ENCODE data around the gene WDR89.
A peak's percentile ranks its signal among the peaks of the same experiment; 100 is the strongest.
"Not testable (repeated sequence)": the region's sequence is repeated elsewhere in the genome, so short reads cannot be mapped to it uniquely, and the experiment has no call there.

The WDR89 gene

GRCh38 chr14:63642229-63642611 lies 549 bp upstream of the WDR89 start:
- intact Hi-C loops (cut with micrococcal nuclease), result loop anchor here (1.0 to 5.0 kb wide), 3 partner anchors 85 to 695 kb away; partner anchors contain the start of gene PPP2R5E
- Mint-ChIP-seq H3K4me1 (ENCODE audit: low read depth) (peaks cover 10% of the 10 kb centered on the region), H3K27me3 (no peaks in the 10 kb centered on the region), H3K4me3 (peak overlapping the region; percentile 98), H3K27ac (peak overlapping the region; percentile 99), H3K9me3 (peaks cover under 1% of the 10 kb centered on the region), H3K36me3 (ENCODE audit: low read depth) (peaks cover 31% of the 10 kb centered on the region)

DNA sequence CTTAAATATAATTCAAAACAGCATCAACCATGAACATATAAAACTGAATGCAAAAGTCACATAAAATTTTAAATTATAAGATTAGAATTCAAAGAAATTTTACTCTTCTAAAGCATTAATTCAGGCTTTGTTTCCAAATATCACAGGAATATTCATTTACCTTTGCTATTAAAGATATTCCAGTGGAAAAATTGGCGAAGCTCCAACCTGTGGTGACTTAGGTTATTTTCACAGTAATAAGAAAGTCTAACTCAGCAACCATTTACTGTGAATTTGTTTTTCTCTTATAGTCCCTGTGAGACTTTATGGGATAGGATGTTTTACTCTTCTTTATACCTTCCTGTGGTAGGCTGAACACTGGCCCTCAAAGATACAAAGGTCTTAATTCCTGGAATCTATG lies 3.2 kb downstream of the WDR89 start:
- Mint-ChIP-seq H3K4me3 (no peak overlapping the region), H3K36me3 (ENCODE audit: low read depth) (peaks cover 56% of the 10 kb centered on the region), H3K27ac (no peak overlapping the region), H3K27me3 (no peaks in the 10 kb centered on the region), H3K4me1 (ENCODE audit: low read depth) (peaks cover 23% of the 10 kb centered on the region), H3K9me3 (peaks cover 24% of the 10 kb centered on the region)
- intact Hi-C loops (cut with micrococcal nuclease), result no loop called here

DNA sequence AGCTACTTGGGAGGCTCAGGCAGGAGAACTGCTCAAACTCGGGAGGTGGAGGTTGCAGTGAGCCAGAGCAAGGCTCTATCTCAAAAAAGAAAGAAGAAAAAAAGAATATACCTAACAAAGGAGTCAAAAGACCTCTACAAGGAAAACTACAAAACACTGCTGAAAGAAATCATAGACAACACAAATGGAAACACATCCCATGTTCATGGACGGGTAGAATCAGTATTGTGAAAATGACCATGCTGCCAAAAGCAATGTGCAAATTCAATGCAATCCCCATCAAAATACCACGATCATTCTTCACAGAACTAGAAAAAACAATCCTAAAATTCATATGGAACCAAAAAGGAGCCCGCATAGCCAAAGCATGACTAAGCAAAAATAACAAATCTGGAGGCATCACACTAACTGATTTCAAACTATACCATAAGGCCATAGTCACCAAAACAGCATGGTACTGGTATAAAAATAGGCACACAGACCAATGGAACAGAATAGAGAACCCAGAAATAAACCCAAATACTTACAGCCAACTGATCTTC lies 5.5 kb downstream of the WDR89 start:
- H3K27me3 Mint-ChIP-seq; H3K4me3 Mint-ChIP-seq; H3K27ac Mint-ChIP-seq; intact Hi-C loops (cut with micrococcal nuclease): not testable (repeated sequence)
- peaks cover 24% of the 10 kb centered on the region for H3K9me3 Mint-ChIP-seq
- peaks cover 19% of the 10 kb centered on the region for H3K4me1 Mint-ChIP-seq (ENCODE audit: low read depth)
- peaks cover 45% of the 10 kb centered on the region for H3K36me3 Mint-ChIP-seq (ENCODE audit: low read depth)

DNA sequence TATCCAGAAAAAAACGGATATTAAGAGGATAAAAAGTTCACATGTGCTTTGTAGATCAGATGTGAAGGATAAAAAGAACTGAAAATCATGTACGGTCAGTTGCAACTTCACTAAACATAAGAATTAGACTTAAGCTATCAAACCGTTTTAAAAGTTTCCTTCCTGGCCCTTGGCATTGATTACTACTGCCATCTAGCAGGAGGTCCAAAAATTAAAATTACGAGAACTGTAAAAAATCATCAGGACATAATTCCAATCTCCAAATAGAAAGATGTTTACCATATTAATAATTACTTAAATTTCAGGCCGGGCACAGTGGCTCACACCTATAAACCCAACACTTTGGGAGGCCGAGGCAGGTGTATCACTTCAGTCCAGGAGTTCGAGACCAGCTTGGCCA lies 7.9 kb downstream of the WDR89 start:
- H3K27me3 Mint-ChIP-seq, result no peaks in the 10 kb centered on the region
- H3K4me3 Mint-ChIP-seq, result no peak overlapping the region
- H3K27ac Mint-ChIP-seq, result no peak overlapping the region
- H3K9me3 Mint-ChIP-seq, result peaks cover 24% of the 10 kb centered on the region
- H3K36me3 Mint-ChIP-seq (ENCODE audit: low read depth), result peaks cover 41% of the 10 kb centered on the region
- intact Hi-C loops (cut with micrococcal nuclease), result loop anchor here (1.0 kb wide), 1 partner anchor 136 kb away; no protein-coding TSS in a partner anchor
- H3K4me1 Mint-ChIP-seq (ENCODE audit: low read depth), result peaks cover 14% of the 10 kb centered on the region

- no peak overlapping the region for H3K27ac Mint-ChIP-seq
- no peaks in the 10 kb centered on the region for H3K27me3 Mint-ChIP-seq
- H3K4me1 Mint-ChIP-seq (ENCODE audit: low read depth), result peaks cover 14% of the 10 kb centered on the region
- peaks cover 41% of the 10 kb centered on the region for H3K36me3 Mint-ChIP-seq (ENCODE audit: low read depth)
- intact Hi-C loops (cut with micrococcal nuclease), result loop anchor here (1.0 kb wide), 1 partner anchor 137 kb away; no protein-coding TSS in a partner anchor
- no peak overlapping the region for H3K4me3 Mint-ChIP-seq
- H3K9me3 Mint-ChIP-seq, result peaks cover 24% of the 10 kb centered on the region
Observed at GRCh38 chr14:63632932-63633514, 8.6 kb downstream of the WDR89 start.

DNA sequence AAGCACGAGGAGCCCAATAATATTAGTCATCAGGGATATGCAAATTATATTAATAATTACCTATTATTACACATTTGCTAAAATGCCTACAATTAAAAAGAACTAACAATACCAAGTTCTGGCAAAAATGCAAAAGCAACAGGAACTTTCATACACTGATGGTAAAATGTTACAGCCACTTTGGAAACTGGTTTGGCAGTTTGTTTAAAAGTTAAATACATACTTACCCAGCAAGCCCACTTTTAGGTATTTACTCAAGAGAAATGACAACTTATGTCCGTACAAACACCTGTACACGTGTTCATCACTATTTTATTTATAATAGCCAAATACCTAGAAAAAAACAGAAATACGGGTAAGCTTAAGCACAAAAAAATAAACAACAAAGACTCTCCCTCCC lies 17.0 kb downstream of the WDR89 start:
- Mint-ChIP-seq H3K9me3 (no peaks in the 10 kb centered on the region), H3K4me3 (no peak overlapping the region), H3K36me3 (ENCODE audit: low read depth) (peaks cover 56% of the 10 kb centered on the region), H3K4me1 (ENCODE audit: low read depth) (no peaks in the 10 kb centered on the region), H3K27me3 (no peaks in the 10 kb centered on the region), H3K27ac (no peak overlapping the region)
- intact Hi-C loops (cut with micrococcal nuclease), result loop anchor here (5.0 to 10.0 kb wide), 2 partner anchors 240 to 678 kb away; no protein-coding TSS in a partner anchor

- H3K27ac Mint-ChIP-seq, result no peak overlapping the region
- H3K9me3 Mint-ChIP-seq, result no peaks in the 10 kb centered on the region
- intact Hi-C loops (cut with micrococcal nuclease), result loop anchor here (10.0 kb wide), 1 partner anchor 239 kb away; no protein-coding TSS in a partner anchor
- no peak overlapping the region for H3K4me3 Mint-ChIP-seq
- no peaks in the 10 kb centered on the region for H3K27me3 Mint-ChIP-seq
- H3K4me1 Mint-ChIP-seq (ENCODE audit: low read depth), result no peaks in the 10 kb centered on the region
- H3K36me3 Mint-ChIP-seq (ENCODE audit: low read depth), result peaks cover 52% of the 10 kb centered on the region
Observed at GRCh38 chr14:63624203-63624602, 17.5 kb downstream of the WDR89 start.

DNA sequence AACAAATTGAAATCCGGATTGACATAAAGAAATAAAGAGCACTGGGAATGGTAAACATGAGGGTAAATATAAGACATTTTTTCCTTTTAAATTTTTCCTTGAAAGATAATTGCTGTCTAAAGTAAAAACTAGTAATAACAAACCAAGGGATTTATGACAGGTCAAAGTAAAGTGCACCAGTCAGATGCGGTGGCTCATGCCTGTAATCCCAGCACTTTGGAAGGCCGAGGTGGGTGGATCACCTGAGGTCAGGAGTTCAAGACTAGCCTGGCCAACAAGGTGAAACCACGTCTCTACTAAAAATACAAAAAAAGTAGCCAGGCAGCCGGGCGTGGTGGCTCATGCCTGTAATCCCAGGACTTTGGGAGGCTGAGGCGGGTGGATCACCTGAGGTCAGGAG lies 19.7 kb downstream of the WDR89 start:
- not testable (repeated sequence) for H3K9me3 Mint-ChIP-seq; H3K4me1 Mint-ChIP-seq (ENCODE audit: low read depth); H3K4me3 Mint-ChIP-seq; H3K27me3 Mint-ChIP-seq; H3K27ac Mint-ChIP-seq
- peaks cover 65% of the 10 kb centered on the region for H3K36me3 Mint-ChIP-seq (ENCODE audit: low read depth)
- intact Hi-C loops (cut with micrococcal nuclease), result loop anchor here (10.0 kb wide), 1 partner anchor 237 kb away; no protein-coding TSS in a partner anchor

- intact Hi-C loops (cut with micrococcal nuclease), result no loop called here
- H3K27me3 Mint-ChIP-seq, result no peaks in the 10 kb centered on the region
- H3K9me3 Mint-ChIP-seq, result no peaks in the 10 kb centered on the region
- no peak overlapping the region for H3K4me3 Mint-ChIP-seq
- H3K27ac Mint-ChIP-seq, result no peak overlapping the region
- peaks cover 16% of the 10 kb centered on the region for H3K4me1 Mint-ChIP-seq (ENCODE audit: low read depth)
- H3K36me3 Mint-ChIP-seq (ENCODE audit: low read depth), result peaks cover 52% of the 10 kb centered on the region
Observed at GRCh38 chr14:63616015-63616414, 25.7 kb downstream of the WDR89 start.

- intact Hi-C loops (cut with micrococcal nuclease), result no loop called here
- Mint-ChIP-seq H3K27ac (no peak overlapping the region), H3K4me3 (no peak overlapping the region), H3K4me1 (ENCODE audit: low read depth) (peaks cover 16% of the 10 kb centered on the region), H3K27me3 (no peaks in the 10 kb centered on the region), H3K36me3 (ENCODE audit: low read depth) (peaks cover 43% of the 10 kb centered on the region), H3K9me3 (no peaks in the 10 kb centered on the region)
Observed at GRCh38 chr14:63614679-63615363, 26.9 kb downstream of the WDR89 start.

DNA sequence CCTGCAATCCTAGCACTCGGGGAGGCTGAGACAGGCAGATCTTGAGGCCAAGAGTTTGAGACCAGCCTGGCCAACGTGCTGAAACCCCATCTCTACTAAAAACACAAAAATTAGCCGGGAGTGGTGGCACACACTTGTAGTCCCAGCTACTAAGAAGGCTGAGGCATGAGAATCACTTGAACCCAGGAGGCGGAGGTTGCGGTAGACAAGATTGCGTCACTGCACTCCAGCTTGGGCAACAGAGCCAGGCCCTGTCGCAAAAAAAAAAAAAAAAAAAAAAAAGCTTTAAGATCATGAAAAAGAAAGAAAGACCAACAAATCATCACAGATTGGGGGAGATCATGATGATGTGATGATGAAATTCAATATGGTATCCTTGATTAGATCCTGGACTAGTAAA lies 30.6 kb downstream of the WDR89 start:
- Mint-ChIP-seq H3K36me3 (ENCODE audit: low read depth) (peaks cover 29% of the 10 kb centered on the region), H3K27ac (no peak overlapping the region), H3K27me3 (no peaks in the 10 kb centered on the region), H3K4me3 (no peak overlapping the region), H3K9me3 (no peaks in the 10 kb centered on the region), H3K4me1 (ENCODE audit: low read depth) (peaks cover 2% of the 10 kb centered on the region)
- intact Hi-C loops (cut with micrococcal nuclease), result no loop called here

GRCh38 chr14:63605041-63605532 lies 36.6 kb downstream of the WDR89 start:
- intact Hi-C loops (cut with micrococcal nuclease), result no loop called here
- no peaks in the 10 kb centered on the region for H3K4me1 Mint-ChIP-seq (ENCODE audit: low read depth)
- no peak overlapping the region for H3K27ac Mint-ChIP-seq

DNA sequence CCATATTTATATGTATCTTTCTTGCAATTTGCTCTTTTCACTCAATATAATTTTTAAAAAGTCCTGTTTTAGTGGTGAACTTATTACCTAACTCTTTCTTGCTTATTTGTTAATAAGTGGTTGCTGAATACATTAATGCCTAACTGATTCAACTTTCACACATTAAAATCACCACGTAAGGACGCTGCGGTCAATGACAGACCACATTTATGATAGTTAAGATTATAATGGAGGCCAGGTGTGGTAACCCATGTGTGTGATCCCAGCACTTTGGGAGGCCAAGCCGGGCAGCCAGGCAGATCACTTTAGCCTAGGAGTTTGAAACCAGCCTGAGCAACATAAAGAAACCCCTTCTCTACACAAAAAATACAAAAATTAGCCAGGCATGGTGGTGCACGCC lies 37.0 kb downstream of the WDR89 start:
- Mint-ChIP-seq H3K9me3 (no peaks in the 10 kb centered on the region), H3K4me1 (ENCODE audit: low read depth) (no peaks in the 10 kb centered on the region), H3K27ac (no peak overlapping the region), H3K27me3 (no peaks in the 10 kb centered on the region), H3K36me3 (ENCODE audit: low read depth) (peaks cover 38% of the 10 kb centered on the region), H3K4me3 (no peak overlapping the region)
- intact Hi-C loops (cut with micrococcal nuclease), result no loop called here

More at GRCh38 chr14:63605041-63605532, 36.6 kb downstream of the WDR89 start:
- no peaks in the 10 kb centered on the region for H3K27me3 Mint-ChIP-seq
- H3K36me3 Mint-ChIP-seq (ENCODE audit: low read depth), result peaks cover 34% of the 10 kb centered on the region
- H3K9me3 Mint-ChIP-seq, result no peaks in the 10 kb centered on the region
- no peak overlapping the region for H3K4me3 Mint-ChIP-seq

- no peaks in the 10 kb centered on the region for H3K27me3 Mint-ChIP-seq
- no peak overlapping the region for H3K27ac Mint-ChIP-seq
- H3K36me3 Mint-ChIP-seq (ENCODE audit: low read depth), result peaks cover 46% of the 10 kb centered on the region
- no peak overlapping the region for H3K4me3 Mint-ChIP-seq
- H3K9me3 Mint-ChIP-seq, result no peaks in the 10 kb centered on the region
- intact Hi-C loops (cut with micrococcal nuclease), result no loop called here
- no peaks in the 10 kb centered on the region for H3K4me1 Mint-ChIP-seq (ENCODE audit: low read depth)
Observed at GRCh38 chr14:63603749-63604277, 37.9 kb downstream of the WDR89 start.

Data from dendritic cell treated with granulocyte-macrophage colony-stimulating factor and Interleukin-4, amounts not matched to agents 40 ng/mL and 50 ng/mL, for 4 days (primary cell).